Measurements from ENCODE around the gene GAREM1.
A peak's percentile ranks its signal among the peaks of the same experiment; 100 is the strongest.

The GAREM1 gene

GRCh38 chr18:32469190-32469651 lies 1.5 kb downstream of the GAREM1 start:
- H3K36me3 ChIP-seq (ENCODE audit: insufficient read depth, low read length), result no peaks in the 10 kb centered on the region
- no peaks in the 10 kb centered on the region for H3K79me2 ChIP-seq (ENCODE audit: insufficient read depth, low read length)
- TF ChIP-seq CTCF (IDR thresholded peaks at IDR 0.05; ENCODE audit: low read length) (0 out of 2 replicates have a peak, but pooled peaks have one; percentile 3), EZH2 (IDR thresholded peaks at IDR 0.05; ENCODE audit: borderline replicate concordance, low read length) (no peak)
- peak overlapping the region; percentile 64 for H3K4me3 ChIP-seq (ENCODE audit: low read depth, low read length, poor library complexity, severe bottlenecking)
- H3K27me3 ChIP-seq (ENCODE audit: insufficient read depth, low read length), result no peaks in the 10 kb centered on the region; the same call in 1 of the 2 replicates
- peak overlapping the region; percentile 48; the same call in 1 of the 2 replicates for H3K9ac ChIP-seq (ENCODE audit: low read length)
- no peaks in the 10 kb centered on the region for H4K20me1 ChIP-seq (ENCODE audit: insufficient read depth, low read length)
- H2AFZ ChIP-seq (ENCODE audit: low read length), result no peak overlapping the region
- peak overlapping the region; percentile 68 for H3K4me2 ChIP-seq (ENCODE audit: low read length)
- H3K9me2 ChIP-seq (ENCODE audit: low read depth, low read length), result no peaks in the 10 kb centered on the region
- no peaks in the 10 kb centered on the region for H3K9me3 ChIP-seq (ENCODE audit: low read length)
- no peaks in the 10 kb centered on the region for H3F3A ChIP-seq (ENCODE audit: insufficient read depth, low read length)
- H3K27ac ChIP-seq (ENCODE audit: low read depth, low read length, poor library complexity, severe bottlenecking), result no peak overlapping the region
- H3K4me1 ChIP-seq (ENCODE audit: insufficient read depth, low read length, severe bottlenecking), result peaks cover 27% of the 10 kb centered on the region

- H3K79me2 ChIP-seq (ENCODE audit: insufficient read depth, low read length), result no peaks in the 10 kb centered on the region
- H3K9me2 ChIP-seq (ENCODE audit: low read depth, low read length), result no peaks in the 10 kb centered on the region
- H3K27me3 ChIP-seq (ENCODE audit: insufficient read depth, low read length), result no peaks in the 10 kb centered on the region; the same call in 1 of the 2 replicates
- no peak overlapping the region for H2AFZ ChIP-seq (ENCODE audit: low read length)
- no peaks in the 10 kb centered on the region for H3K36me3 ChIP-seq (ENCODE audit: insufficient read depth, low read length)
- H3K4me2 ChIP-seq (ENCODE audit: low read length), result peak overlapping the region; percentile 68; the same call in 1 of the 2 replicates
- TF ChIP-seq EZH2 (IDR thresholded peaks at IDR 0.05; ENCODE audit: borderline replicate concordance, low read length), result no peak
- no peak for TF ChIP-seq CTCF (IDR thresholded peaks at IDR 0.05; ENCODE audit: low read length)
- H3K9ac ChIP-seq (ENCODE audit: low read length), result no peak overlapping the region
- no peak overlapping the region for H3K4me3 ChIP-seq (ENCODE audit: low read depth, low read length, poor library complexity, severe bottlenecking)
- H4K20me1 ChIP-seq (ENCODE audit: insufficient read depth, low read length), result no peaks in the 10 kb centered on the region
- peaks cover 27% of the 10 kb centered on the region for H3K4me1 ChIP-seq (ENCODE audit: insufficient read depth, low read length, severe bottlenecking)
- H3F3A ChIP-seq (ENCODE audit: insufficient read depth, low read length), result no peaks in the 10 kb centered on the region
- no peaks in the 10 kb centered on the region for H3K9me3 ChIP-seq (ENCODE audit: low read length)
- H3K27ac ChIP-seq (ENCODE audit: low read depth, low read length, poor library complexity, severe bottlenecking), result no peak overlapping the region
Measured at GRCh38 chr18:32468147-32468845, 2.4 kb downstream of the GAREM1 start.

GRCh38 chr18:32461709-32462272 lies 8.9 kb downstream of the GAREM1 start:
- Histone ChIP-seq H3K9me2 (ENCODE audit: low read depth, low read length) (no peaks in the 10 kb centered on the region), H3K9me3 (ENCODE audit: low read length) (no peaks in the 10 kb centered on the region), H3K79me2 (ENCODE audit: insufficient read depth, low read length) (no peaks in the 10 kb centered on the region), H3K4me1 (ENCODE audit: insufficient read depth, low read length, severe bottlenecking) (no peaks in the 10 kb centered on the region), H3F3A (ENCODE audit: insufficient read depth, low read length) (no peaks in the 10 kb centered on the region), H3K36me3 (ENCODE audit: insufficient read depth, low read length) (no peaks in the 10 kb centered on the region), H3K27ac (ENCODE audit: low read depth, low read length, poor library complexity, severe bottlenecking) (no peak overlapping the region), H3K4me3 (ENCODE audit: low read depth, low read length, poor library complexity, severe bottlenecking) (no peak overlapping the region), H4K20me1 (ENCODE audit: insufficient read depth, low read length) (no peaks in the 10 kb centered on the region; the same call in 1 of the 2 replicates), H3K9ac (ENCODE audit: low read length) (no peak overlapping the region), H2AFZ (ENCODE audit: low read length) (no peak overlapping the region), H3K27me3 (ENCODE audit: insufficient read depth, low read length) (no peaks in the 10 kb centered on the region), H3K4me2 (ENCODE audit: low read length) (no peak overlapping the region)
- TF ChIP-seq EZH2 (IDR thresholded peaks at IDR 0.05; ENCODE audit: borderline replicate concordance, low read length) (no peak), CTCF (IDR thresholded peaks at IDR 0.05; ENCODE audit: low read length) (no peak)
